Measurements from ENCODE around the gene IMPG2.

Gene IMPG2

GRCh38 chr3:101303089-101303731 is 17.2 kb downstream of the IMPG2 start:
- H3K36me3 ChIP-seq (replicated peaks; ENCODE audit: insufficient read depth, low read length), result no peaks in the 10 kb centered on the region
- no peak overlapping the region for H3K9ac ChIP-seq (ENCODE audit: low read length)
- no peaks in the 10 kb centered on the region for H3K27me3 ChIP-seq (replicated peaks; ENCODE audit: insufficient read depth, low read length)
- H3K27ac ChIP-seq (ENCODE audit: low read length), result no peak overlapping the region
- H3K79me2 ChIP-seq (ENCODE audit: low read length), result no peaks in the 10 kb centered on the region
- H3K4me2 ChIP-seq (ENCODE audit: low read depth, low read length), result no peak overlapping the region
- H2AFZ ChIP-seq (ENCODE audit: low read length), result no peak overlapping the region
- no peak for TF ChIP-seq CTCF (IDR thresholded peaks at IDR 0.05; ENCODE audit: low read length)
- TF ChIP-seq EZH2phosphoT487 (IDR thresholded peaks at IDR 0.05; ENCODE audit: low read length), result no peak
- TF ChIP-seq EZH2 (optimal IDR thresholded peaks at IDR 0.05; ENCODE audit: low read depth, low read length), result no peak
- H3K4me3 ChIP-seq (ENCODE audit: low read length), result no peak overlapping the region
- no peaks in the 10 kb centered on the region for H3K4me1 ChIP-seq (ENCODE audit: low read length)
- no peaks in the 10 kb centered on the region for H3K9me2 ChIP-seq (replicated peaks; ENCODE audit: insufficient read depth, low read length)
- H4K20me1 ChIP-seq (ENCODE audit: insufficient read depth, low read length), result no peaks in the 10 kb centered on the region
- no peaks in the 10 kb centered on the region for H3K9me3 ChIP-seq (replicated peaks; ENCODE audit: insufficient read depth, low read length)
- DNase-seq, result no peak
- H3F3A ChIP-seq (ENCODE audit: insufficient read depth, low read length), result no peaks in the 10 kb centered on the region

GRCh38 chr3:101300073-101300472 is 20.3 kb downstream of the IMPG2 start:
- Histone ChIP-seq H3K9me3 (replicated peaks; ENCODE audit: insufficient read depth, low read length) (no peaks in the 10 kb centered on the region), H3K27me3 (replicated peaks; ENCODE audit: insufficient read depth, low read length) (no peaks in the 10 kb centered on the region), H3K4me2 (ENCODE audit: low read depth, low read length) (no peak overlapping the region), H3K27ac (ENCODE audit: low read length) (no peak overlapping the region), H2AFZ (ENCODE audit: low read length) (no peak overlapping the region), H3F3A (ENCODE audit: insufficient read depth, low read length) (no peaks in the 10 kb centered on the region), H3K9ac (ENCODE audit: low read length) (no peak overlapping the region), H3K4me1 (ENCODE audit: low read length) (no peaks in the 10 kb centered on the region), H3K79me2 (ENCODE audit: low read length) (no peaks in the 10 kb centered on the region), H4K20me1 (ENCODE audit: insufficient read depth, low read length) (no peaks in the 10 kb centered on the region), H3K4me3 (ENCODE audit: low read length) (no peak overlapping the region), H3K9me2 (replicated peaks; ENCODE audit: insufficient read depth, low read length) (no peaks in the 10 kb centered on the region), H3K36me3 (replicated peaks; ENCODE audit: insufficient read depth, low read length) (no peaks in the 10 kb centered on the region)
- no peak for DNase-seq
- TF ChIP-seq EZH2phosphoT487 (IDR thresholded peaks at IDR 0.05; ENCODE audit: low read length), result no peak
- no peak for TF ChIP-seq EZH2 (optimal IDR thresholded peaks at IDR 0.05; ENCODE audit: low read depth, low read length)
- TF ChIP-seq CTCF (IDR thresholded peaks at IDR 0.05; ENCODE audit: low read length), result no peak

- no peak overlapping the region for H2AFZ ChIP-seq (ENCODE audit: low read length)
- H3F3A ChIP-seq (ENCODE audit: insufficient read depth, low read length), result no peaks in the 10 kb centered on the region
- no peak overlapping the region for H3K9ac ChIP-seq (ENCODE audit: low read length)
- no peaks in the 10 kb centered on the region for H3K36me3 ChIP-seq (replicated peaks; ENCODE audit: insufficient read depth, low read length)
- no peak overlapping the region for H3K4me3 ChIP-seq (ENCODE audit: low read length)
- no peaks in the 10 kb centered on the region for H3K4me1 ChIP-seq (ENCODE audit: low read length)
- no peak for TF ChIP-seq CTCF (IDR thresholded peaks at IDR 0.05; ENCODE audit: low read length)
- TF ChIP-seq EZH2phosphoT487 (IDR thresholded peaks at IDR 0.05; ENCODE audit: low read length), result no peak
- TF ChIP-seq EZH2 (optimal IDR thresholded peaks at IDR 0.05; ENCODE audit: low read depth, low read length), result no peak
- H3K27ac ChIP-seq (ENCODE audit: low read length), result no peak overlapping the region
- no peaks in the 10 kb centered on the region for H4K20me1 ChIP-seq (ENCODE audit: insufficient read depth, low read length)
- no peak for DNase-seq
- H3K9me3 ChIP-seq (replicated peaks; ENCODE audit: insufficient read depth, low read length), result no peaks in the 10 kb centered on the region
- no peak overlapping the region for H3K4me2 ChIP-seq (ENCODE audit: low read depth, low read length)
- no peaks in the 10 kb centered on the region for H3K9me2 ChIP-seq (replicated peaks; ENCODE audit: insufficient read depth, low read length)
- no peaks in the 10 kb centered on the region for H3K79me2 ChIP-seq (ENCODE audit: low read length)
- no peaks in the 10 kb centered on the region for H3K27me3 ChIP-seq (replicated peaks; ENCODE audit: insufficient read depth, low read length)
Measured at GRCh38 chr3:101292027-101292426, 28.3 kb downstream of the IMPG2 start.
